GM12801 (cell line): ENCODE data around the gene LRRC7.

Experiments
- TF ChIP-seq, protein P1 (sequence below): IDR thresholded peaks from one replicate; pipeline ENCODE4 v1.5.1; 2011; ENCODE audit warnings: control low read depth; ENCODE audit not compliant: insufficient read length; ENCODE audit errors: extremely low read depth

The LRRC7 gene

DNA sequence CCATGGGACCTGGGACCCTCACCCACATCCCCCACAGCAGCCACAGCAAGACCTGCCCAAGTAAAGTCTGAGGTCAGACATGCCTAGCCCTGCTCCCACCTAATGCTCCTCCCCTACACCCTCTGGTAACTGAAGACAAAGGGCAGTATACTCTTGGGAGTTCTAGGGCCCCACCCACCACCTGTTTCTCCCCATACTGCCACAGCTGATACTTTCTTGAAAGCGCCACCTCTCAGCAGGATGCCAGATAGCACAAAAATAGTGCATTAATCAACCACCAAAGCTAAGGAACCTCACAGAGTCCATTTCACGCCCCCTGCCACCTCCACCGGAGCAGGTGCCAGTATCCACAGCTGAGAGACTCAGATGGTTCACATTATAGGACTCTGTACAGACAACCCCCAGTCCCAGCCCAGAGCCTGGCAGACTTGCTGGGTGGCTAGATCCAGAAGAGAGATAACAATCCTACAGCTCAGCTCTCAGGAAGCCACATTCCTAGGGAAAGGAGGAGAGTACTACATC is 399.6 kb downstream of the LRRC7 start:
- TF ChIP-seq, protein P1, sequence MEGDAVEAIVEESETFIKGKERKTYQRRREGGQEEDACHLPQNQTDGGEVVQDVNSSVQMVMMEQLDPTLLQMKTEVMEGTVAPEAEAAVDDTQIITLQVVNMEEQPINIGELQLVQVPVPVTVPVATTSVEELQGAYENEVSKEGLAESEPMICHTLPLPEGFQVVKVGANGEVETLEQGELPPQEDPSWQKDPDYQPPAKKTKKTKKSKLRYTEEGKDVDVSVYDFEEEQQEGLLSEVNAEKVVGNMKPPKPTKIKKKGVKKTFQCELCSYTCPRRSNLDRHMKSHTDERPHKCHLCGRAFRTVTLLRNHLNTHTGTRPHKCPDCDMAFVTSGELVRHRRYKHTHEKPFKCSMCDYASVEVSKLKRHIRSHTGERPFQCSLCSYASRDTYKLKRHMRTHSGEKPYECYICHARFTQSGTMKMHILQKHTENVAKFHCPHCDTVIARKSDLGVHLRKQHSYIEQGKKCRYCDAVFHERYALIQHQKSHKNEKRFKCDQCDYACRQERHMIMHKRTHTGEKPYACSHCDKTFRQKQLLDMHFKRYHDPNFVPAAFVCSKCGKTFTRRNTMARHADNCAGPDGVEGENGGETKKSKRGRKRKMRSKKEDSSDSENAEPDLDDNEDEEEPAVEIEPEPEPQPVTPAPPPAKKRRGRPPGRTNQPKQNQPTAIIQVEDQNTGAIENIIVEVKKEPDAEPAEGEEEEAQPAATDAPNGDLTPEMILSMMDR = no peak

DNA sequence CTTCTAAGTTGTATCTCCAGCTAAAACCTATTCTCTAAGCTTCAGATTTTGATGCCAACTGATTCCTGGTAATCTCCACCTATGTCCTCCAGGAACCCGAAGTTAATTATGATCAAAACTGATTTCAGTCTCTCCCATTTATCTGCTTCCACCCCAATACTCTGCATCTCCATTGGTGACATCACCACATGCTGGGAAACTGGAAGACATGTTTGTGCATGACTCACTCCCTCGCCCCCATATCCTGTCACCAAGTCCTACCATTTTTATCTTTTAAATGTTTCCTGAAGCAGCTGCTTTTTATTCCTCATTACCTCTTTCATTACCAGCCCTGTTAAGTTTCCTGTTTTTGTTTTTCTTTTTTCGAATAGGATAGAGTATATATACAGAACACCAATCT is 409.2 kb downstream of the LRRC7 start:
- TF ChIP-seq, protein P1 = no peak

DNA sequence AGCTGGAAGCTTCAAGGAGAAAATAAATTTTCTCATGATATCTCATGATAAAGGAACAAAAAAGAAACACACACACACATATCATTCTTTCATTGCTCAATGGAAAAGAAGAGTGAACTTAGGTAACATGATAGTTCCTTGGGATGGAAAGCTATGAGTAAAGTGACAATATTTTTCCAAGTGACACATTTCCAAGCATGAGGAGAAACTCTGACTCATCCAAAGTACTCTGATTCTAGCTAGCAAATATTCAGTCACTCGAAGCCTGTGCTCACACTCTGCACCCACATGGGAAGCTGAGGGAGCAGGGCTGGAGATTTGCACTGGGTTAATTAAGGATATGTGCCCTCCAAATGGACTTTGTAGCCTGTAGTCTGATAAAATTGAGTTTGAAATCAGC is 415.3 kb downstream of the LRRC7 start:
- TF ChIP-seq, protein P1 = no peak

DNA sequence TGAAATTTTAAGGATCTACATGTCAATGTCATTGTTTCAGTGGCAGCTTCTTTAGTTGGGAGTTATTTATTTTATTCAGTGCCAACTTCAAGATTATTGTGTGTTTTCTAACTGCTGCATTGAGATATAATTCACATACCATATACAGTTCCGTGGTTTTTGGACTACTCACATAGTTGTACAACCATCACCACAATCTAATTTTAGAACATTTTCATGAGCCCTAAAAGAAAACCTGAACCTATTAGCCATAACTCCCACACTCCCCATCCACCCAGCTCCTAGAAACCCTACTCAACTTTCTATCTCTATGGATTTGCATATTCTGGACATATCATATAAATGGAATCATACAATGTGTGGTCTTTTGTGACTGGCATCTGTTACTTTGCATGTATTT is 417.7 kb downstream of the LRRC7 start:
- TF ChIP-seq, protein P1 = no peak

DNA sequence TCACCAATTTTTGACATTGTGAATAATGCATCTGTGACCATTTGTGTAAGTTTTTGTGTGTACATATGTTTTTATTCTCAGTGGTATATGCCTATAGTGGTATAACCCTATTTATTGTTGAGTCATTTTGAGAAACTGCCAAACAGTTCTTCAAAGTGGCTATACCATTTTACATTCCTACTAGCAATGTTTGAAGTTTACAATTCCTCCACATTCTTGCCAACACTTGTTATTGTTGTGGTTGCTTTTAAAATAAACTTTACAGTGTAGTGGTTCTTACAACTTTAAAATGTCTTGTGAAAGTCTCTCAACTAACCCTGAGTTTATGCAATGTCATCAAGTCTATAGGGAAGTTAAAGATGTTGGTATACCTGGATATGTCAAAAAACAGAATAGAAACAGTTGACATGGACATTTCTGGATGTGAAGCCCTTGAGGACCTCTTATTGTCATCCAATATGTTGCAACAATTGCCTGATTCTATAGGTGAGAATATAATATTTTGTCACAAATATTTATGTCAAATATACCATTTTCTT is 418.2 kb downstream of the LRRC7 start:
- TF ChIP-seq, protein P1 = no peak

DNA sequence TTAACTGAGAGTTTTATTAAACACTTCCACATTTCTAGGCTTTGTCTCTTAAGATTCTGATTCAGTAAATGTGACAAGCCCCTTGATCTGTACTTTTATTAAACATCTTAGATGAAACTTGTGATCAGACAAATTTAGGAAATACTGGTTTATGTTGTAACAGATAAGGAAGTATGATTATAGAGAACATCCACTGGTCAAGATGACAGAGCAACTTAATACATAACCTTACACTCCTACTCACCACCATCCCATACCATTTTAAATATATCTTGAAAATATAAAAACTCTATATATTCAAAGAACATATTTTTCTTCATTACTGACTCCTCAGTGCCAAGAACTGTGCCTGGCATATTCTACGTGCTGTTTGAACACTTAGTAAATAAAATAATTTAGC is 420.2 kb downstream of the LRRC7 start:
- TF ChIP-seq, protein P1 = no peak

DNA sequence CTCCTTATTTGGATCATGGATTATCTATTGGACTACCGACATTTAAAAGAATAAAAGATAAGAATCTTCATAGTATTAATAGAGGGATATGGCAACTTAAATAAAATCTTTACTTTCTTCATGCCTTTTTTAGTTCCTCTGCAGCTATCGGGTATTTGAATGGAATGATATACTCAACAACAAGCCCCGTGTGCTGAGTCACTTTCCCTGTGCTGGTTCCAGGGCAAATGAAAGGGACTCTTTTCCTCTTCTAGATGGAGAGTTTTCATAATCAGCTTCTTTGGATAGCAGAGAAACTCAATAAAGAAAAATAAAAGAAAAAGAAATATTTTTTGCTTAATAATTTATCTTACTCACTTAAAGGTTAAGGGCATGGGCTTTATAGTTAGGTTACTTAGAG is 423.9 kb downstream of the LRRC7 start:
- TF ChIP-seq, protein P1 = no peak
